HEK293 (cell line): ENCODE measurements around the gene FZD7.

Experiments used
- CTCF ChIA-PET: fragments of 350-600 bp; formaldehyde crosslinking; extraction: SDS; loops from one replicate; lab custom pipeline; 2021; ENCODE audit warnings: antibody characterized with exemption; lab: Yijun Ruan, JAX
- POLR2A ChIA-PET: fragments of 300-600 bp; formaldehyde crosslinking; extraction: SDS; loops from one replicate; lab custom pipeline; 2020; ENCODE audit warnings: antibody characterized with exemption, inconsistent platforms; lab: Yijun Ruan, JAX
- H3K27ac ChIP-seq: fragments of 200-500 bp; sonication (Bioruptor generic); 2 replicates; pipeline ENCODE4 v1.5.1; 2014; ENCODE audit warnings: low read depth, low read length, control low read depth, inconsistent platforms; ENCODE audit errors: extremely low read depth
- H3K36me3 ChIP-seq, 2 experiments: fragments of 200-500 bp in 1 of 2; sonication (Bioruptor generic) in 1 of 2; 1 replicate in 1 of 2; 2 replicates in 1 of 2; pipeline ENCODE4 v1.5.1; 2014 to 2017; ENCODE audit warnings: inconsistent platforms in 2 of 2, low read length in 2 of 2; ENCODE audit not compliant: control insufficient read depth in 2 of 2, insufficient read depth in 1 of 2
- H3K4me1 ChIP-seq: fragments of 200-500 bp; sonication (Bioruptor generic); 2 replicates; pipeline ENCODE4 v1.5.1; 2014; ENCODE audit warnings: mild to moderate bottlenecking, low read length, inconsistent platforms; ENCODE audit not compliant: control insufficient read depth, insufficient read depth
- H3K4me3 ChIP-seq: 2 replicates; pipeline ENCODE4 v1.5.1; 2011; ENCODE audit warnings: low read depth, mild to moderate bottlenecking, control low read depth, low read length, moderate library complexity
- H3K9me3 ChIP-seq: fragments of 200-500 bp; sonication (Bioruptor generic); 2 replicates; pipeline ENCODE4 v1.5.1; 2014; ENCODE audit warnings: low read depth, low read length, inconsistent platforms; ENCODE audit not compliant: control insufficient read depth, insufficient read depth
- IKZF3 ChIP-seq: fragments of 450-650 bp; IDR thresholded peaks from 2 replicates; pipeline ENCODE4 v1.5.0; 2018; ENCODE audit warnings: missing biosample characterization, mild to moderate bottlenecking, missing genetic modification characterization, moderate library complexity
- OSR2 ChIP-seq: fragments of 450-650 bp; formaldehyde crosslinking; IDR thresholded peaks from 2 replicates; pipeline ENCODE4 v1.5.1; 2016; ENCODE audit warnings: missing biosample characterization, missing genetic modification characterization
- YY1 ChIP-seq: fragments of 450-650 bp; formaldehyde crosslinking; IDR thresholded peaks from 2 replicates; pipeline ENCODE4 v1.5.1; 2018; ENCODE audit warnings: missing biosample characterization, missing genetic modification characterization
- YY2 ChIP-seq: fragments of 450-650 bp; formaldehyde crosslinking; IDR thresholded peaks from 2 replicates; pipeline ENCODE4 v1.5.1; 2016; ENCODE audit warnings: missing biosample characterization, missing genetic modification characterization
- ZFHX2 ChIP-seq: fragments of 450-650 bp; formaldehyde crosslinking; conservative IDR thresholded peaks from 2 replicates; pipeline ENCODE4 v1.5.1; 2016; ENCODE audit warnings: missing biosample characterization, missing genetic modification characterization
- ZNF221 ChIP-seq: fragments of 450-650 bp; formaldehyde crosslinking; IDR thresholded peaks from 2 replicates; pipeline ENCODE4 v1.5.1; 2017; ENCODE audit warnings: missing biosample characterization, missing genetic modification characterization, borderline replicate concordance
- ZNF223 ChIP-seq: fragments of 450-650 bp; formaldehyde crosslinking; IDR thresholded peaks from 2 replicates; pipeline ENCODE4 v1.5.1; 2016; ENCODE audit warnings: missing biosample characterization, missing genetic modification characterization
- ZNF24 ChIP-seq: fragments of 450-650 bp; formaldehyde crosslinking; IDR thresholded peaks from 2 replicates; pipeline ENCODE4 v1.5.1; 2016; ENCODE audit warnings: missing biosample characterization, missing genetic modification characterization
- ZNF341 ChIP-seq: fragments of 450-650 bp; formaldehyde crosslinking; IDR thresholded peaks from 2 replicates; pipeline ENCODE4; 2016; ENCODE audit warnings: low read depth, missing biosample characterization, missing genetic modification characterization
- ZNF549 ChIP-seq: fragments of 450-650 bp; IDR thresholded peaks from 2 replicates; pipeline ENCODE4 v1.5.1; 2018; ENCODE audit warnings: missing biosample characterization, missing genetic modification characterization, mild to moderate bottlenecking, inconsistent platforms, moderate library complexity
- ZNF555 ChIP-seq: fragments of 450-650 bp; formaldehyde crosslinking; conservative IDR thresholded peaks from 2 replicates; pipeline ENCODE4 v1.5.1; 2017; ENCODE audit warnings: missing biosample characterization, mild to moderate bottlenecking, missing genetic modification characterization, inconsistent platforms
- ZNF626 ChIP-seq: fragments of 450-650 bp; sonication (Bioruptor Pico); formaldehyde crosslinking; IDR thresholded peaks from 2 replicates; pipeline ENCODE4 v1.5.1; 2018; ENCODE audit warnings: missing biosample characterization, missing genetic modification characterization, inconsistent platforms
- ZNF791 ChIP-seq: fragments of 450-650 bp; formaldehyde crosslinking; IDR thresholded peaks from 2 replicates; pipeline ENCODE4 v1.5.1; 2016; ENCODE audit warnings: missing biosample characterization, missing genetic modification characterization
- TF ChIP-seq, protein P1 (sequence below): fragments of 450-650 bp; formaldehyde crosslinking; IDR thresholded peaks from 2 replicates; pipeline ENCODE4 v1.5.1; 2016; ENCODE audit warnings: missing biosample characterization, missing genetic modification characterization, borderline replicate concordance
- TF ChIP-seq, protein P2 (sequence below): fragments of 450-650 bp; formaldehyde crosslinking; IDR thresholded peaks from 2 replicates; pipeline ENCODE4 v1.5.1; 2016; ENCODE audit warnings: missing biosample characterization, missing genetic modification characterization, borderline replicate concordance
- TF ChIP-seq, protein P3 (sequence below): fragments of 450-650 bp; formaldehyde crosslinking; IDR thresholded peaks from 2 replicates; pipeline ENCODE4 v1.5.1; 2017; ENCODE audit warnings: missing biosample characterization, missing genetic modification characterization
- TF ChIP-seq, protein P4 (sequence below): fragments of 450-650 bp; formaldehyde crosslinking; IDR thresholded peaks from 2 replicates; pipeline ENCODE4 v1.5.1; 2017; ENCODE audit warnings: missing biosample characterization, missing genetic modification characterization

Gene FZD7

DNA sequence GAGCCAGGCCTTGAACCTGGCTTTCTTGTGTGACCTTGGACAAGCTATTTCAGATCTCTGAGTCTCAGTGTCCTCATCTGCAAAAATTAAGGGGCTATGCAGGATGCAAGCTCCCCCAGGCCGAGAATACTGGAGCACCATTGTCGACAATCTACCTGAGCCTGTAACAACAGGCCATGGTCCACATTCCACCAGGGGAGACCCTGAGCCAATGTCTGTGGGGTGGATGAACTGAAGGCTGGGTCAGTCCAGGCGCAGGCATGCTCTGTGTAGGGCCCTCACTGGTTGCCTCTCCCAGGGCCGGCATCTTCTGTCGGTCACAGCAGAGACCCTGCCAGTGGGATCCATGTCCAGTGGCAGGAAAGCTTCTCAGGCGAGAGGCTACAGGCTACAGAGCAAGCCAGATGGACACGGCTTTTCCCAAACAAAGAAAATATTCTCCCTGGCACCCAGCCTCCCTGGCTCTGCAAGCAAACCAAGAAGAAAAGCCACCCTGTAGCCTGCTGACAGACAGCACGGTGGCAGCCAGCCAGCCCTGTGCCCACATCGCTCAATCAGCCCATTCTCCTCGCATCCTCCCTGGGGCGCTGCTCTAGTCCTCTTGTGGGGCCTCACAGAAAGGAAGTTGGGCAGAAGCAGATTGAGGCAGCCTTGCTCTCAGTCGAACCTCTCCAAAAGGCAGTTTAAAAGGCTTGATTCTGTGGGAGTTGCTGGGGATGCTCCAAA, 48.7 kb upstream of the FZD7 start:
- TF ChIP-seq, protein P1, sequence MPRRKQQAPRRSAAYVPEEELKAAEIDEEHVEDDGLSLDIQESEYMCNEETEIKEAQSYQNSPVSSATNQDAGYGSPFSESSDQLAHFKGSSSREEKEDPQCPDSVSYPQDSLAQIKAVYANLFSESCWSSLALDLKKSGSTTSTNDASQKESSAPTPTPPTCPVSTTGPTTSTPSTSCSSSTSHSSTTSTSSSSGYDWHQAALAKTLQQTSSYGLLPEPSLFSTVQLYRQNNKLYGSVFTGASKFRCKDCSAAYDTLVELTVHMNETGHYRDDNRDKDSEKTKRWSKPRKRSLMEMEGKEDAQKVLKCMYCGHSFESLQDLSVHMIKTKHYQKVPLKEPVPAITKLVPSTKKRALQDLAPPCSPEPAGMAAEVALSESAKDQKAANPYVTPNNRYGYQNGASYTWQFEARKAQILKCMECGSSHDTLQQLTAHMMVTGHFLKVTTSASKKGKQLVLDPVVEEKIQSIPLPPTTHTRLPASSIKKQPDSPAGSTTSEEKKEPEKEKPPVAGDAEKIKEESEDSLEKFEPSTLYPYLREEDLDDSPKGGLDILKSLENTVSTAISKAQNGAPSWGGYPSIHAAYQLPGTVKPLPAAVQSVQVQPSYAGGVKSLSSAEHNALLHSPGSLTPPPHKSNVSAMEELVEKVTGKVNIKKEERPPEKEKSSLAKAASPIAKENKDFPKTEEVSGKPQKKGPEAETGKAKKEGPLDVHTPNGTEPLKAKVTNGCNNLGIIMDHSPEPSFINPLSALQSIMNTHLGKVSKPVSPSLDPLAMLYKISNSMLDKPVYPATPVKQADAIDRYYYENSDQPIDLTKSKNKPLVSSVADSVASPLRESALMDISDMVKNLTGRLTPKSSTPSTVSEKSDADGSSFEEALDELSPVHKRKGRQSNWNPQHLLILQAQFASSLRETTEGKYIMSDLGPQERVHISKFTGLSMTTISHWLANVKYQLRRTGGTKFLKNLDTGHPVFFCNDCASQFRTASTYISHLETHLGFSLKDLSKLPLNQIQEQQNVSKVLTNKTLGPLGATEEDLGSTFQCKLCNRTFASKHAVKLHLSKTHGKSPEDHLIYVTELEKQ: no peak
- no peak for TF ChIP-seq ZNF549 (tag by site-specific recombination)
- TF ChIP-seq OSR2: no peak
- no peak for TF ChIP-seq ZNF791
- TF ChIP-seq ZNF24 (tag by site-specific recombination): no peak
- TF ChIP-seq YY2 (tag by site-specific recombination): no peak
- no peak for TF ChIP-seq ZNF341 (tag by site-specific recombination)
- TF ChIP-seq IKZF3 (tag by site-specific recombination): no peak
- TF ChIP-seq, protein P2, sequence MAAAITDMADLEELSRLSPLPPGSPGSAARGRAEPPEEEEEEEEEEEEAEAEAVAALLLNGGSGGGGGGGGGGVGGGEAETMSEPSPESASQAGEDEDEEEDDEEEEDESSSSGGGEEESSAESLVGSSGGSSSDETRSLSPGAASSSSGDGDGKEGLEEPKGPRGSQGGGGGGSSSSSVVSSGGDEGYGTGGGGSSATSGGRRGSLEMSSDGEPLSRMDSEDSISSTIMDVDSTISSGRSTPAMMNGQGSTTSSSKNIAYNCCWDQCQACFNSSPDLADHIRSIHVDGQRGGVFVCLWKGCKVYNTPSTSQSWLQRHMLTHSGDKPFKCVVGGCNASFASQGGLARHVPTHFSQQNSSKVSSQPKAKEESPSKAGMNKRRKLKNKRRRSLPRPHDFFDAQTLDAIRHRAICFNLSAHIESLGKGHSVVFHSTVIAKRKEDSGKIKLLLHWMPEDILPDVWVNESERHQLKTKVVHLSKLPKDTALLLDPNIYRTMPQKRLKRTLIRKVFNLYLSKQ: no peak
- TF ChIP-seq ZNF221 (tag by site-specific recombination): no peak
- no peak for TF ChIP-seq ZNF626 (tag by site-specific recombination)
- TF ChIP-seq YY1 (tag by site-specific recombination): no peak
- TF ChIP-seq, protein P3, sequence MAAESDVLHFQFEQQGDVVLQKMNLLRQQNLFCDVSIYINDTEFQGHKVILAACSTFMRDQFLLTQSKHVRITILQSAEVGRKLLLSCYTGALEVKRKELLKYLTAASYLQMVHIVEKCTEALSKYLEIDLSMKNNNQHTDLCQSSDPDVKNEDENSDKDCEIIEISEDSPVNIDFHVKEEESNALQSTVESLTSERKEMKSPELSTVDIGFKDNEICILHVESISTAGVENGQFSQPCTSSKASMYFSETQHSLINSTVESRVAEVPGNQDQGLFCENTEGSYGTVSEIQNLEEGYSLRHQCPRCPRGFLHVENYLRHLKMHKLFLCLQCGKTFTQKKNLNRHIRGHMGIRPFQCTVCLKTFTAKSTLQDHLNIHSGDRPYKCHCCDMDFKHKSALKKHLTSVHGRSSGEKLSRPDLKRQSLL (tag by site-specific recombination): no peak
- TF ChIP-seq ZNF223: no peak
- TF ChIP-seq, protein P4, sequence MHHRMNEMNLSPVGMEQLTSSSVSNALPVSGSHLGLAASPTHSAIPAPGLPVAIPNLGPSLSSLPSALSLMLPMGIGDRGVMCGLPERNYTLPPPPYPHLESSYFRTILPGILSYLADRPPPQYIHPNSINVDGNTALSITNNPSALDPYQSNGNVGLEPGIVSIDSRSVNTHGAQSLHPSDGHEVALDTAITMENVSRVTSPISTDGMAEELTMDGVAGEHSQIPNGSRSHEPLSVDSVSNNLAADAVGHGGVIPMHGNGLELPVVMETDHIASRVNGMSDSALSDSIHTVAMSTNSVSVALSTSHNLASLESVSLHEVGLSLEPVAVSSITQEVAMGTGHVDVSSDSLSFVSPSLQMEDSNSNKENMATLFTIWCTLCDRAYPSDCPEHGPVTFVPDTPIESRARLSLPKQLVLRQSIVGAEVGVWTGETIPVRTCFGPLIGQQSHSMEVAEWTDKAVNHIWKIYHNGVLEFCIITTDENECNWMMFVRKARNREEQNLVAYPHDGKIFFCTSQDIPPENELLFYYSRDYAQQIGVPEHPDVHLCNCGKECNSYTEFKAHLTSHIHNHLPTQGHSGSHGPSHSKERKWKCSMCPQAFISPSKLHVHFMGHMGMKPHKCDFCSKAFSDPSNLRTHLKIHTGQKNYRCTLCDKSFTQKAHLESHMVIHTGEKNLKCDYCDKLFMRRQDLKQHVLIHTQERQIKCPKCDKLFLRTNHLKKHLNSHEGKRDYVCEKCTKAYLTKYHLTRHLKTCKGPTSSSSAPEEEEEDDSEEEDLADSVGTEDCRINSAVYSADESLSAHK (tag by site-specific recombination): no peak
- no peak for TF ChIP-seq ZFHX2 (tag by site-specific recombination)
- no peak for TF ChIP-seq ZNF555
- no peak overlapping the region for H3K4me3 ChIP-seq
- H3K36me3 ChIP-seq: no peaks in the 10 kb centered on the region
- no peaks in the 10 kb centered on the region for H3K4me1 ChIP-seq
- ChIA-PET CTCF (no interaction called here), POLR2A (interaction anchor here (0.6 kb wide), 1 partner anchor 56 kb away, joined by 3 read pairs; no protein-coding TSS in a partner anchor)
- no peak overlapping the region for H3K27ac ChIP-seq
- H3K9me3 ChIP-seq: no peaks in the 10 kb centered on the region
